Measurements from ENCODE around the gene PRKCQ. TPM values are rescaled to one million over a fixed set of nuclear protein-coding genes. Genes with fewer than 3 reads are reported as not detected.
"Not testable (repeated sequence)": the region's sequence is repeated elsewhere in the genome, so short reads cannot be mapped to it uniquely, and the experiment has no call there.

Gene PRKCQ
- total RNA-seq, 1 donor from 2014 or later: 23.9 TPM

DNA sequence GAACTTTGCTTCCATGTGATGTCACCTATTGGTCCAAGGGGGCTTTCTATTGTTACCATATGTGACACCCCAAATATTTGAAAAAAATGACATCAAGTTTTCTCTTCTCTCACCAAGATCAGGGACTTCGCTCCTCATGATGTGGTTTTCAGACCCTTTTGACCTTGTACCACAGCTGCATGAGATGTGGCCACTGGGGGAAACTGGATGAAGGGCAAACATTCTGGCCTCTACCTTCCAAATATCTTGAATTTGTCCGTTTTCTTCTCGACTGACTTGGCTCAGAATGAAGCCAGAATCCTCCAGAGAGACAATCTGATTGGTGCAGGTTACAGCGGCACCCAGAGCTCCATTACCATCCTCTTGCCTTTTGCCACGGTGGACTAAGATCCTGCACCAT, 122.7 kb downstream of the PRKCQ start:
- no peak for DNase-seq (ENCODE audit: low read depth)

GRCh38 chr10:6456067-6456466, 124.0 kb downstream of the PRKCQ start:
- no peak for DNase-seq (ENCODE audit: low read depth)

DNA sequence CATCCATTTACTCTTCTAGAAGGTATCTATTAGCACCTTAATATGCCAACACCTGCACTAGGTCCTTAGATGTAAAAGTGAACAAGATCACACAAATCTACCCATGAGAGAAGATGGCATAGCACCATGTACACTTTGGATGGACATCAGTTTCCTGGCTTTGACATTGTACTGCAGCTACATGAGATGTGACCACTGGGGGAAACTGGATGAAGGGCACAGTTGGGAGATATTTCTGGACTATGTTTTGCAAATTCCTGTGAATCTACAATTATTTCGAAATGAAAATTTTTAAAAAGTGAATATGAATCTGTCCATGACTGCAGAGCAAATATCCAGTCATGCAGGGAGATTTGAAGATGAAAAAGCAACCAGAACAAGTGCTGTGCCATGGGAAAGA, 124.5 kb downstream of the PRKCQ start:
- DNase-seq (ENCODE audit: low read depth): no peak

- no peak for DNase-seq (ENCODE audit: low read depth)
These were observed 133.4 kb downstream of the PRKCQ start for GRCh38 chr10:6446711-6447110.

GRCh38 chr10:6445671-6446316, 134.3 kb downstream of the PRKCQ start:
- DNase-seq (ENCODE audit: low read depth): peak; percentile 51

- not testable (repeated sequence) for DNase-seq (ENCODE audit: low read depth)
These were observed 140.2 kb downstream of the PRKCQ start for GRCh38 chr10:6439875-6440274.

DNA sequence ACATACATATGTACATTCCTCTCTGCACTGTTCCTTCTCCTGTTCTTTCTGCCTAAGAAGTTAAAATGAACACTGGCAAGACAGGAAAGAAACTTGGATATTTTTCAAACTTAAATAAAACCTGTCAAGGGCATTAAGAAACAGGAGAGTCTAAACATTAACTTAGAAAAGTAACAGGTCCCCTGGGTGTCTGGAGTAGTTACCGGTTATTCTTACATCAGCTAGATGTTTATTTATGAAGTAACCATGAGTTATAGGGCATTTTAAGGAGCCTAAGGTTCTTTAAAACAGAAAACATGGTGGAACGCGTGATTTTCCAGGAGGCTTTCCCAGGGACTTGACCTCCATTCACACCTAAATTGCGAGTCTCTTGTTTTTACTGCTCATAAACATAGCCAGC, 148.2 kb downstream of the PRKCQ start:
- peak; percentile 91 for DNase-seq (ENCODE audit: low read depth)

GRCh38 chr10:6431186-6431585, 148.9 kb downstream of the PRKCQ start:
- DNase-seq (ENCODE audit: low read depth): no peak

GRCh38 chr10:6430423-6430980, 149.6 kb downstream of the PRKCQ start:
- no peak for DNase-seq (ENCODE audit: low read depth)

DNA sequence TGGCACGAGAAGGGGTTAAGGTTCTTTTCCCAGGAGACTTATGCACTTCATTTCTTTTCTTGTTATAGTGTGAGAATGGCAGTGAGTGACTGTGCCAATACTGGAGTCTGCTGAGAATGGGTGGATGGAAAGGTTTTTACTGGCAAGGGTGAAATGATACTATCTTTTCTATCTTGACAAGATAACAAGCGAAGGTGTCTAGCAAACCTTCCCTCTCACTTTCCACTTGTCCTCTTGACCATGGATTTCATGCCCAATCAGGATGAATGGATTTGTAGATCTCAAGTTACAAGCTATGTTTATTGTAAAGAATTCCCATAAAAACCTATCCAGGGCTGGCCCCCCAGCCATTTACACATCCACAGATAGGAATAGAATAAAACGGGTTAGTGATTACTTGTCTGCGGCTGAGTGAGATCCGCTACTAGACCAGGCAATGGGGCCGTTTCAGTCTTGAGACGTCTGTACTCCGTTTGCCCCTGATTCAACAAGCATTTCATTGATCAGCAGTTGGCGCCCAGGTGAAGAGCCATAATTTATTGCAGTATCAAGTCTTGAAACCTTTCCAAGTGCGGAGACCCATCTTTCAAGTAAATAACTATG, 152.6 kb downstream of the PRKCQ start:
- no peak for DNase-seq (ENCODE audit: low read depth)

GRCh38 chr10:6426317-6426716, 153.8 kb downstream of the PRKCQ start:
- no peak for DNase-seq (ENCODE audit: low read depth)

DNA sequence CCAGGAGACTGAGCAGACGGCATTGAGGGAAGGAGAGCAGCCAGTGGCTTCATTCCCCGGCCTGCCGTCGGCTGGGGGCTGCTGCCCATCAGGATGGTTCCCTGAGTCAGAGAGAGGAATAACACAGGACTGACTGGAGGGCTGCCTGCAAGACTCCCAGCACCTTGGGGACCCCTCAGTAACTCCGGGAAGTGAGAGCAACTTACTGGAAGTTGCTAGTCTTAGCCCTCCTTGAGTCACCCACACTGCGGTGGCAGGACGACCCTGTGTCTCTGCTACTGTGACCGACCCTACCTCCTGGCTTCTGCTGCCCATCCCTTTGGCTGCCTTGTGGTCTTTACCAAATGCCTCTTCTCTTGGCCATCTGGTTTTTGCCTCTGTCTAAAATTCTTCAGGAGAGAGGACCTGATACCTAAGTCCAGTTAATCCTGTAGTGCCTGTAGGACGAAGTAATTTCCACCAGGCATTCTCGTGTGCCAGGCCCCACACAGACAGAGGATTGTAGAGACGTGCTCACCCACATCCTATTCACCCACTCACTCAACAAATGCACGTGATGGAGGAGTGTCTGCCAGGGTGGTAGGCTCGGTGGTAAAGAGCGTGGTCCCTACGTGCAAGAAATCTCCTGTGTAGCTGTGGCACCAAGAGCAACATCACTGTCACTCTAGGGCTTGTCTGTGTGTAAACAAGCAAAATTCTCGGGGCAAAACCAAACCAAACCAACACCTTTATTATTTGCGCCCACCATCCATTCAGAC, 156.5 kb downstream of the PRKCQ start:
- DNase-seq (ENCODE audit: low read depth): no peak

DNA sequence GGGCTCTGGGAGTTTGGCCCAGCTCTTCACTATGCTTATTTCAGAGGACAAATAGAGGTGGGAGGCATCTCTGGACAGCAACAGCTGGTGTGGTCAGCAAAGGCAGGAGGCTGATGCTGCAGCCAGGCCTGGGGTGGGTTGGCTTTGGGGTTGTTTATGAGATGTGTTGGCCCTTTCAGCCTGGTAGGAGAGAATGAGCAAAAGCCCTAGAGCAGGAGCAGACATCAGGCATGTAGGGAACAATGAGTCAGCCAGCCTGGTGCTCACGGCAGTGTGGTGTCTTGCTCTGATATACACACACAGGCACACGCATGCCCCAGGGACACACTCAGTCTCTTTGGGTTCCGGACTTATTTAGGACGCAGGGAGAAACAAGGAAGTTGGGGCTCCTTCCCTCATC, 157.1 kb downstream of the PRKCQ start:
- peak; percentile 54 for DNase-seq (ENCODE audit: low read depth)

DNA sequence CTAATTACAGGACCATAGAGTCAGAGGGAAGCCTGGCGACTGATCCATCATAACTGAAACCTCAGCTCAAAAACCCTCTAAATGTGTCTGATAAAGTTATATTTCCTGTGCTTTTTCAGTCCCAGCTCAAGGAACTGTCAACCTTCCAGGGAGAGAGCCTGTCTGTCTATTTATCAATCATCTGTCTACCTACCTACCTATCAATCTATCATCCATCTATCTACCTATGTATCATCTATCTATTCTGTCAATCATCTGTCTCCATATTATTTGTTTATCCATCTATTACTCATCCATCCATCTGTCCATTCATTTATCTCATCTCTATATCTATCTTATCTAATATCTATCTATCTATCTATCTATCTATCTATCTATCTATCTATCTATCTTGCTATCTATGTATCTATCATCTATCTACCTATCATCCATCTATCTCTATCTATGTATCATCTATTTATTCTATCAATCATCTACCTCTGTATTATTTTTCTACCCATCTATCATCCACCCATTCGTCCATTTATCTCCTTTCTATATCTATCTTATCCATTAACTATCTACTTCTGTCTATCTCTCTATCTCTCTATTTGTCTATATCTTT, 161.4 kb downstream of the PRKCQ start:
- DNase-seq (ENCODE audit: low read depth): no peak

DNA sequence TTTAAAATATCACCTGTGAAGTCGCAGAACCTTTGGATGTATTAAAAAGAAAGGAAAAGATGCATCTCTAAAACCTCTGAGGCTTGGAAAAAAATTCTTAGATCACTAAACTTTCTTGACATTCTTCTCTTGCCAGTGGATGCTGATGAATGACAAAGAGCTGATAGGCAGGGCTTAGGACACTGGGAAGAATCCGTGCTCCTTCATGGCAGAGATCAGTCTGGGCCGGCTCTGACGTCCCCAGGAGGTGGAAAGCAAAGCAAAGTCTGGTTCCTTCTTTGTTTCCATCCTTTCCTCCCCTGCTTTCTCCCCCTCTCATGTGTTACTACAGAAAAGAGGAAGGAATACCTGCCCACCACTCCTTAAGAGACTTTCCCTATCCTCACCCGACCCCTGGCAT, 161.9 kb downstream of the PRKCQ start:
- no peak for DNase-seq (ENCODE audit: low read depth)

DNA sequence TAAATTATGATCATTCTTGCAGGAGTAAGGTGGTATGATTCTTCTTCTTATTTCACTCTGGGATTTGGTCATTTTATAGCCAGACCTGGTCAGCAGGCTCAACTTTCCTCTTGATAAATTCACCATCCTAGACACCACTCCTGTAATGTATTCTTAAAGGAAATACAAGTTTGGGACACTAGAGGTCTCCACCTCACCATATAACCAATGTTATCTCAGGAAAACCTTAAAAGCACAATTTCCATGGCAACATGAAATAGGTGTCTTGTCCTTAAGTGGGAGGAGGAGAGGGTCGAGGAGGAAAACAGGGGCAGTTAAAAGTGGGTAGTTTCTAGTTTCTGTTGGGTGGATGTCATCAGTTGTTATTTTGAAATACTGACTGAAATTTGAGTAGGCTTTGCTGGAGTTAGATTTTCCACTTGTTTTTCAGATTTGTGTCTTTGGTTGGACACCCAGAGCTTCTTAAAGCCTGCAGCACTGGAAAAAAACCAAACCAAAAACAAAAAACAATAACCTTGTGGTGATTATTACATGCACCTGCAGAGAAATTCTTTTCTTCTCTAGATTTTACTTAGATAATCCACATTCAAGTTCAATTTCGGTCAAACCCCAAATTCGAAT, 163.1 kb downstream of the PRKCQ start:
- peak; percentile 66 for DNase-seq (ENCODE audit: low read depth)

DNA sequence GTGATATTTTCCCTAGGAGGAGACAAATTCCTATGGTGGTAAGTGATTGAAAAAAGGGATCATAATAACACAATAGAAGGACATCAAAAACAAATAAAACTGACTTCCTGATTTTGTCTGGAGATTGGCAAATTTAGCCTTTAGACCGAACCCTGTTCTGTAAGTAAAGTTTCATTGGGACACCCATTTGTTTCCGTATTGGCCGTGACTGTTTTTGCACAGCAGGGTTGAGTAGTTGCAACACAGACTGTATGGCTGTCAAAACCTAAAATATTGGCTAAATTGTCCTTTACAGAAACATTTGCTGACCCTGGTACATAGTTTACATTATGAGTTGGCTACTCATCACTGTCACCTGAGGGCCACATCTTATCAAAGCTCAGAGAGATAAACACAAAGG, 168.6 kb downstream of the PRKCQ start:
- no peak for DNase-seq (ENCODE audit: low read depth)

- DNase-seq (ENCODE audit: low read depth): no peak
These were observed 169.2 kb downstream of the PRKCQ start for GRCh38 chr10:6410830-6411229.

GRCh38 chr10:6409971-6410643, 170.0 kb downstream of the PRKCQ start:
- peak; percentile 67 for DNase-seq (ENCODE audit: low read depth)

- no peak for DNase-seq (ENCODE audit: low read depth)
These were observed 171.3 kb downstream of the PRKCQ start for GRCh38 chr10:6408799-6409198.

GRCh38 chr10:6407034-6407721, 172.9 kb downstream of the PRKCQ start:
- DNase-seq (ENCODE audit: low read depth): no peak

All from renal cortical epithelial cell (primary cell).